NCI-H1436 treated with DMSO at 0.1 percent for 48 hours (cell line): Measurements from ENCODE around the gene RBFOX2.
"Not testable (repeated sequence)": the region's sequence is repeated elsewhere in the genome, so short reads cannot be mapped to it uniquely, and the experiment has no call there.

Experiments used
- DNase-seq: peaks from one replicate; lab custom pipeline; 2025; lab: John Stamatoyannopoulos, UW

RBFOX2 gene

DNA sequence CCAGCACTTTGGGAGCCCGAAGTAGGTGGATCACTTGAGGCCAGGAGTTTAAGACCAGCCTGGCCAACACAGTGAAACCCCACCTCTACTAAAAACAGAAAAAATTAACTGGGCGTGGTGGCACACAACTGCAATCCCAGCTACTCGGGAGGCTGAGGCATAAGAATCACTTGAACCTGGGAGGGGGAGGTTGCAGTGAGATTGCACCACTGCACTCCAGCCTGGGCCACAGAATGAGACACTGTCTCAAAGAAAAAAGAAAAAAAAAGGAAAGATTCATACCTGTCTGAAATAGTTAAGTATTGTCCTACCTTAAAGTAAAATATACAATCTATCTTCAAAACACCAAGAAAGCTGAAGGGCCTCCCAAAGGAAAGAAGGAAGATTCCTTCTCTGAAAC is 20.1 kb downstream of the RBFOX2 start:
- no peak for DNase-seq

DNA sequence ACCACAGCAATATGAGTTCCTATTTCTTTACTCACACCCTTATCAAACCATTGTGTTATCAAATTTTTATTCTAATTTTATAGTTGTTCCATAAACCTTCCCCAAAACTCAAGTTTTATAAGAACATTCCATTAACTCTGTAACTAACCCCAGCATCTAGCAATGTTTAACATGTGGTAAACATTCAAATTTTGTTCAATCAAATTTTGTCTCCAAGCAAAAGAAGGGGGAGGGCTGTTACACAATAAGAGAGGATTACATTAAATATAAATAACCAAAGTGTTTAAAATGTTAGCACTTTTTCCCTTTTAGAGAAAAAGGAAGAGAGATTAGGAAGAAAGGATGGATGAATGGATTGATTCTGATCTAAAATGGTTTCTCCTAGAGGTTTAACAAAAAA is 20.5 kb downstream of the RBFOX2 start:
- no peak for DNase-seq

DNA sequence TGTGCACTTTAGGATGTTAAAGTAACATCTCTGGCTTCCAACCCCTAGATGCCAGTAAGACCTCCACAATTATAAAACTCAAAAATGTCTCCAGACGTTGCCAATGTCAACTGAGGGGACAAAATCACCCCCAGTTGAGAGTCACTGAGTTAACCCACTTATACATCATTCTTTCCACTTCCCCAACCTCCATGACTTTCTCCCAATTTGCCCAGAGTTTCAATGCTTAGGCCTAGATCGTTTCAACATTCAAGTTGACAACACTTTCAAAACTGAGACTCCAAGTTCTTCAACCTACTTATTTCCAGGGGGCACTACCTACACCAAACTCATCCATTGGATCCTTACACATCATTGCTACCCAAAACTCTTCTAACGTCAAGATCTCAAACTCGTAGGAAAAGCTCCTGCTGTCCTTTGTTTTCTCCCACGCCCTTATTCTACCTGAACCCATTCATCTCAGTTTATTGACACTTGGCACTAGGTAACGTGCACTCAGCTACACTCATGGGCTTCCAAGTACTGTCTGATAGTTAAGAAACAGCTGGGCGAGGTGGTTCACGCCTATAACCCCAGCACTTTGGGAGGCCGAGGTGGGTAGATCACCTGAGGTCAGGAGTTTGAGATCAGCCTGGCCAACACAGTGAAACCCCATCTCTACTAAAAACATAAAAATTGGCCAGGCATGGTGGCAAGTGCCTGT is 24.5 kb downstream of the RBFOX2 start:
- DNase-seq, result no peak

DNA sequence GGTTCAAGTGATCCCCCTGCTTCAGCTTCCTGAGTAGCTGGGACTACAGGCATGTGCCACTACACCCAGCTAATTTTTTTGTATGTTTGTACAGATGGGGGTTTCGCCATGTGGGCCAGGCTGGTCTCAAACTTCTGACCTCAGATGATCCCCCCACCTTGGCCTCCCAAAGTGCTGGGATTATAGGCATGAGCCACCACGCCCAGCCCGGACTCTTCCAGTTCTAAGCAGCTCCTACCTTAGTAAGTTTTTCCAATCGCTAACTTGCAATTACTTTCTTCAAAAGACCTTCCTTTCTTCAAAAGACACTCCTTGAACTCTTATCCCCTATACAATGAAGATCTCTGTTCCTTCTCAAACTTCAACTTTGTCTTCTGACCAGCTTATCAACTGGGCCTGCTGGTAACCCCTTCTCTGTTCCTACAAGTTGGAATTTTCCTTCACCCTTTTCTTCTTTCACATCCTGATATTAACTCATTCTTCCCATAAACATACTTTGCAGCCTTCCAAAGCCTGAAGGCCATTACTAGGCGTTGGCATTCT is 25.8 kb downstream of the RBFOX2 start:
- no peak for DNase-seq

DNA sequence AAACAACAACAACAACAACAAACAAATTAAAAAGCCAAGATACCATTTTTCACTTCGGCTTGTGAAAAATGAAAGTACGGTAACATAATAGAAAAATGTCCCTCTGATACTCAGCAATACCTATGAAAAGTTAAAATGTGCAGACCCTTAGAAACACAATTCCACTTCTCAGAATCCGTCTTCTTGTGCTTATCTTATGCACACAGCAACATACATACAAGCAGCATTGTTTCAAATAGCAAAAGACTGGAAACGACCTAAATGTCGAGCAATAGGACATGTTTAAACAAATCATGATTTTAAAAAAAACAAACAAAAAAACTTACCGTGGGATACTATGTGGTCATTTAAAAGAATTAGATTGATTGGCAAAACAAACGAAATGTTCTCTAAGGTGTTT is 26.5 kb downstream of the RBFOX2 start:
- no peak for DNase-seq

GRCh38 chr22:35998748-35999147 is 29.9 kb downstream of the RBFOX2 start:
- no peak for DNase-seq

DNA sequence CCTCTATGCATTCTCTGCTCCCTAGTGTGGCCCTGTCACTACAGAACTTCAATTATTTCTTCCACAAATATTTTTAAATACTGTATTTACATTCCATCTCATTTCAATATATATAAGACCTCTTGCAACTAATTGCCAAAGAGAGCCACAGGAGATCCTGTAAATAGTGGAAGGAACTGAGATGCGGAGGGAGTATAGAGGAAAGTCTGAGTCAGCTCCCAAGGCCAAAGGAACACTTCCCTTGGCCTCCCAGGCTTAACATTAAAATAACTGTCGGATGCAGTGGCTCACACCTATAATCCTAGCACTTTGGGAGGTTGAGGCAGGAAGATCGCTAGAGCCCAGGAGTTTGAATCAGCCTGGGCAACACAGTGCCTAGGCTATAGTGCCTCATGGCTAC is 31.2 kb downstream of the RBFOX2 start:
- DNase-seq, result no peak

- DNase-seq, result no peak
Observed at GRCh38 chr22:35996596-35996995, 32.0 kb downstream of the RBFOX2 start.

DNA sequence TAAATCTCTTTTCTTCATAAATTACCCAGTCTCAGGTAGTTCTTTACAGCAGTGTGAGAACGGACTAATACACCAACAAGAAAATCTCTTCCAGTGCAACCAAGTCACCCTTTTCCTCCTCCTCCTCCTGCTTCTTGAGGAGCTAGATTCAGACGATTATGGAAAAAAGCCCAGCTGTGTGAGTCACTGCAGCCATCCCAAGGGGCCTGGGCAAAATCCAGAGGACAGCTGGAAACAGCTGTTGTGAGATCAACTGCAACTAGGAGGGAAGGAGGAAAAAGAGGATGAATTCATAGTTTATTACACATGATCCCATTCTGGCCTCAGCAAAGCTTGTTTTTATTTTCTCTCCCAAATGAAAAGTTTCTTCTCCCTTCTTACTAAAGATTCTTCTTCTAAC is 32.9 kb downstream of the RBFOX2 start:
- no peak for DNase-seq

DNA sequence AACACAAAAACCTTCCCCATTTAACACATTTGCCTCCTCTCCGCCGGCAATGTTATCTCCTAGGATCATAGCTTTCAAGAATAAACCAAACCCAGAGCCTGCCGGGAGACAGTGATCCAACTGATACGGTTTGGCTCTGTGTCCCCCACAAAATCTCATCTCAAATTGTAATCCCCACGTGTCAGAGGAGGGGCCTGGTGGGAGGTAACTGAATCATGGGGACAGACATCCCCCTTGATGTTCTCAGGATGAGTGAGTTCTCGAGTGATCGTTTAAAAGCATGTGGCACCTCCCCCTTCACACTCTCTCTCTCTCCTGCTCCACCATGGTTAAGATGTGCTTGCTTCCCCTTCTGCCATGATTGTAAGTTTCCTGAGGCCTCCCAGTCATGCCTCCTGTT is 33.3 kb downstream of the RBFOX2 start:
- no peak for DNase-seq

- DNase-seq, result not testable (repeated sequence)
Observed at GRCh38 chr22:35993727-35994126, 34.9 kb downstream of the RBFOX2 start.

DNA sequence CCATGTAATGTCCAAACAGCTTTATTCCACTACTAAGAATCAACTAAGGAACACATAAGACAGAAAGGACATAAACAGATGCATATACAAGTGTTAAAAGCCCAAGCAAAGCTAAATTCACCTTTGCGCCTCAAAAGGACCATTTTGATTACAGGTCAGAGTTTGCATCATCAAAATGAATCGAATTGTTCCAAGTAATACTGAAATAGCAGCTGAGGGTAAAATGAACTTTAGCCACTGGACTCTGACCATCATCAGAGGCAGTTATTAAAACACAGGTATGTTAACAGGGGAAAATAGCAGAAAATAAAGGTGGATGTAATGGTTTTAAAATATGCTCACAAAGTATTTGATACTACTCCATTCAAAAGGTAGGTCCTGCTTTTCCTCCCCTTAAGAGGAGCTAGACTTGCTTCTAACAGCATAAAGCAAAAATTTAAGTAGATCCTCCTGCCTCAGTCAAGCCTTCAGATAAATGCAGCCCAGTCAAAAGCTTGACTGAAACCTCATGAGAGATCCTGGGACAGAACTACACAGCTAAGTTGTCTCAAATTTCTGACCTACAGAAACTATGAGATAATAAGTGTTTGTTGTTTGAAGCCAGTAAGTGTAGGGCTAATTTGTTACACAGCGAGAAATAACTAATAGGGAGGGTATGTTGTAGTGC is 35.4 kb downstream of the RBFOX2 start:
- no peak for DNase-seq

DNA sequence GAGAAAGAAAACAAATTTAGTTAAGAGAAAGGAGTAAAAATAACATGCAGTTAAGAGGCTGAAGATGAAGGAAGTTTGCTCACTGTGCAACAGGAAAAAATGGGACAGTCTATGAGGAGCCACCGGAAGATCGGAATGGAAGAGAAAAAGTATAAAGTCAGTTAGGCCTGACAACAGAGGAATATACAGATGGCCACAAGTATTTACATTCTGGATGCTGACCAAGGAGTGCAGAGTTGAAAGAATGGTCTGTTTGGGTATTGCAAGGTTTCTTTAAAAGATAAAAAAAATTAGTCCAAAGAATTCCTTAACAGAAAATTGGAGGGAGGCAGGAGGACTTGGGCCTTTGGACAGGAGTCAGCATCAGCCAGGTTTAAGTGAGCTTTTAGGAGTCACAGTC is 37.5 kb downstream of the RBFOX2 start:
- no peak for DNase-seq

GRCh38 chr22:35988030-35988429 is 40.6 kb downstream of the RBFOX2 start:
- no peak for DNase-seq

- DNase-seq, result no peak
Observed at GRCh38 chr22:35987487-35987886, 41.1 kb downstream of the RBFOX2 start.

- DNase-seq, result no peak
Observed at GRCh38 chr22:35986088-35986487, 42.5 kb downstream of the RBFOX2 start.

DNA sequence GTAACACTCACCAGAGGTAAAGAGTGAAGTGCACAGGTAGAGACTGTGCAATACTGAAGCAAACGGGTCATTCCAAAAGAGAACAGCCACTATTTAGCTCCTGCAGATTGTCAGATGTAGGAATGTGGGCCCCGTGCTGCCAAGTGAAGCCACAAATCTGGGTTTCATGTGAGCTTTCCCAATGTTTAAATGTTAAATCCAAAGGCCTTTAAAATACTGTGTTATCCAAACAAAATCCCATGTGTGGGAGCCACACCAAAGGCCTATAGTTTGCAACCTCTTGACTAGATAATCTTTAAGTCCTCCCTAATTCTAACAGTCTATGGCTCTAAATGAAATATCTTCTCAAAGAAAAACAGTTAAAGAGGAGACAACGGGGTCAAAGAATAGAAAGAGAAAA is 43.3 kb downstream of the RBFOX2 start:
- DNase-seq, result no peak

DNA sequence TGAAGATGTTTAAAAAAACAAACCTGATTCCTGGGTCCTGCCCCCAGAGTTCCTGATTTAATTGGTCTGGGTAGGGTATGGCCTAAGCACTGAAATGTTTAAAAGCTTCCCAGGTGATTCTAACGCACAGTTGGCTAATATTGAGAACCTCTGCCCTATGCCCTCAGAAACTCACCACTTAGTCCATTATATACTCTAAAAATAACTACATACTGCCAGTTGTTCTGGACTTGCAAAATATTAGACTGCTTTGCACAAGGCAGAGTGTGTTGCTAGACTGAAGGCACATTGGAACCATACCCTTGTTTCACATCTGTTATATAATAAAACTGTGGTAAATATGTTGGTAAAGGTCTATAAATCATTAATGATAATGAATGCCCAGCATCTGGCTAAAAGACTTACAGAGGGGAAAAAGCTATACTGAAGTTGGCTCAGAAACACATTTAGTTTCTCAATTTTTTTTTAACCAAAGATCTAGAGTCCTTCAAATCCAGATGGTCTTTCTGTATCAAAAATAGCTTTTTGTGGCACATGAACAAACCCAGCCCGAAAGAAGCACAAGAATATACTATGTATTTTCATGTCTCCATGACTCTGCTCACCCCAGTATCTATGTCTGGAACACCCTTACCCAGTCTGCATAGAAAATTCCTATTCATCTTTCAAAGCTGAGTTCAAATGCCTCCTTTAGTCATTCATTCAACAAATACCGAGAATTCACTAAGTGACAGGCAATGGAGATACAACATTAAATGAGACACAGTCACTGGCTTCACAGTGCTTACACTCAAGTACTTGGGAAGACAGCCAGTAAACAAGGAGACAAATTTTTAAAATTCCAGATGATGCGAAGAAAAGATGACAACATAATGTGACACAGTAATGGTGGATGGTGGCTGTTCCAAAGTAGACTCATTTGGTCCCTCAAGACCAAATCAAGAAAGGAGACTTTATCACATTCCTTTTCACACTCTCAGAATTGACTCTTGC is 44.1 kb downstream of the RBFOX2 start:
- no peak for DNase-seq

- DNase-seq, result no peak
Observed at GRCh38 chr22:35981900-35982299, 46.7 kb downstream of the RBFOX2 start.

GRCh38 chr22:35978889-35979288 is 49.7 kb downstream of the RBFOX2 start:
- no peak for DNase-seq

GRCh38 chr22:35978201-35978600 is 50.4 kb downstream of the RBFOX2 start:
- DNase-seq, result no peak

DNA sequence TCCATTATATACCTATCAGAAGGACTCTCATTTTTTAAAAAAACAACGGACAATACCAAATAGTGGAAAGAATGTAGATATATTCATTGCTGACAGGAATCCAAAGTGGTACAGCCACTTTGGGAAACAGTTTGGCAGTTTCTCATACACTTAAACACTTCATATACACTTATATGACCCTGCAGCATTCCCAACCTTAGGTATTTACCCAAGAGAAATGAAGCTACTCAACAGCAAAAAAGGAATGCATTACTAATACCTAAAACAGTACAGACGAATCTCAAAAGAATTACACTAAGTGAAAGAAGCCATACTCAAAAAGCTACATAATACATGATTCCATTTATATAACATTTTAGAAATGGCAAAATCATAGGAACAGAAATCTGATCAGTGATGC is 51.5 kb downstream of the RBFOX2 start:
- DNase-seq, result no peak
